HepG2 (cell line): ENCODE data around the gene ENG. TPM values are rescaled to one million over a fixed set of nuclear protein-coding genes. Genes with fewer than 3 reads are reported as not detected.

Experiments used
- ATAC-seq: fragments of 200-7000 bp; cut with Tn5 transposase; 3 replicates; pipeline ENCODE4 v1.9.1; 2020; ENCODE audit warnings: mild to moderate bottlenecking, moderate library complexity
- BruUV-seq: library from RNA; stranded (reverse); fragments of 400-500 nt; replicated peaks from 2 replicates; lab custom pipeline; 2021; lab: Mats Ljungman, UMichigan
- CTCF ChIA-PET: fragments of 300-600 bp; formaldehyde crosslinking; extraction: SDS; loops from one replicate; lab custom pipeline; 2021; ENCODE audit warnings: low total read pairs, inconsistent platforms, low intra/inter-chr PET ratio; lab: Yijun Ruan, JAX
- POLR2A ChIA-PET: fragments of 350-600 bp; sonication (Branson Sonifier 250); formaldehyde crosslinking; loops from one replicate; lab custom pipeline; 2020; ENCODE audit warnings: antibody characterized with exemption, inconsistent platforms; lab: Yijun Ruan, JAX
- DNase-seq: peaks from one replicate; pipeline ENCODE4 v3.0.0-alpha.2; 2015; ENCODE audit warnings: low spot score
- FAIRE-seq: peaks from 3 replicates; lab custom pipeline; 2011; peaks lifted over from hg19 to GRCh38; lab: Jason Lieb, UNC
- H2AFZ ChIP-seq: one replicate; pipeline ENCODE4 v1.6.1; 2011; ENCODE audit warnings: low read length, inconsistent platforms
- H3K27ac ChIP-seq: fragments of 300-600 bp; 3 replicates; pipeline ENCODE4 v1.8.0; 2011; ENCODE audit warnings: mixed run types, mild to moderate bottlenecking, mixed read lengths, low read length, inconsistent platforms; ENCODE audit not compliant: insufficient read depth; ENCODE audit errors: extremely low read length
- H3K27me3 ChIP-seq, 2 experiments: fragments of 200-600 bp in 1 of 2; 2 replicates in 1 of 2; 3 replicates in 1 of 2; pipeline versions ENCODE4 v1.6.0 to v1.8.0; 2011; ENCODE audit warnings: low read length in 2 of 2, mild to moderate bottlenecking in 2 of 2, moderate library complexity in 2 of 2, inconsistent platforms in 1 of 2; ENCODE audit not compliant: insufficient read depth in 2 of 2, control insufficient read depth in 1 of 2
- H3K36me3 ChIP-seq, 2 experiments: fragments of 200-600 bp in 1 of 2; replicated peaks in 1 of 2; 2 replicates in 1 of 2; 3 replicates in 1 of 2; pipeline versions ENCODE4 v1.5.1 to v1.8.0; 2011; ENCODE audit warnings: low read length in 2 of 2, inconsistent platforms in 1 of 2; ENCODE audit not compliant: insufficient read depth in 2 of 2, control insufficient read depth in 1 of 2
- H3K4me1 ChIP-seq: 2 replicates; pipeline ENCODE4 v1.5.1; 2012; ENCODE audit warnings: low read length, inconsistent platforms; ENCODE audit not compliant: insufficient read depth
- H3K4me2 ChIP-seq: 2 replicates; pipeline ENCODE4 v1.6.0; 2011; ENCODE audit warnings: low read depth, low read length, inconsistent platforms
- H3K4me3 ChIP-seq, 3 experiments: fragments of 200-600 bp in 1 of 3; sonication (generic), shearing (Covaris generic) in 1 of 3; replicated peaks in 1 of 3; 2 replicates each; pipeline ENCODE4 v1.5.1; 2011 to 2016; ENCODE audit warnings: low read length in 3 of 3, inconsistent platforms in 2 of 3, low read depth in 2 of 3, mild to moderate bottlenecking in 2 of 3, control low read depth in 1 of 3, mixed read lengths in 1 of 3; ENCODE audit not compliant: insufficient read depth in 1 of 3
- H3K79me2 ChIP-seq: one replicate; pipeline ENCODE4 v1.6.1; 2011; ENCODE audit warnings: low read length, inconsistent platforms; ENCODE audit not compliant: insufficient read depth
- H3K9ac ChIP-seq: 2 replicates; pipeline ENCODE4 v1.6.0; 2011; ENCODE audit warnings: mild to moderate bottlenecking, low read depth, low read length, inconsistent platforms; ENCODE audit not compliant: insufficient read depth
- H3K9me3 ChIP-seq: 2 replicates; pipeline ENCODE4 v1.5.1; 2012; ENCODE audit warnings: mild to moderate bottlenecking, low read length
- H4K20me1 ChIP-seq: 2 replicates; pipeline ENCODE4 v1.6.0; 2011; ENCODE audit warnings: inconsistent platforms, mild to moderate bottlenecking, low read length, moderate library complexity; ENCODE audit not compliant: insufficient read depth
- ARID4A ChIP-seq: sonication (generic); formaldehyde crosslinking; IDR thresholded peaks from 2 replicates; pipeline ENCODE4 v1.5.0; 2020; ENCODE audit warnings: mild to moderate bottlenecking, missing genetic modification reagents, borderline replicate concordance
- CENPBD1 ChIP-seq: sonication (generic); formaldehyde crosslinking; IDR thresholded peaks from 2 replicates; pipeline ENCODE4 v1.8.0; 2022; ENCODE audit warnings: missing genetic modification reagents, low read depth, mild to moderate bottlenecking, borderline replicate concordance
- CTCF ChIP-seq: sonication (generic); formaldehyde crosslinking; IDR thresholded peaks from 2 replicates; pipeline ENCODE4 v1.5.0; 2020; ENCODE audit warnings: mild to moderate bottlenecking, missing genetic modification reagents, moderate library complexity
- SMYD3 ChIP-seq: sonication (generic); formaldehyde crosslinking; IDR thresholded peaks from 2 replicates; pipeline ENCODE4 v1.8.1; 2023; ENCODE audit warnings: mild to moderate bottlenecking, missing genetic modification reagents
- ZBTB46 ChIP-seq: sonication (generic); formaldehyde crosslinking; IDR thresholded peaks from 2 replicates; pipeline ENCODE4 v1.4.0; 2020; ENCODE audit warnings: mild to moderate bottlenecking, missing genetic modification reagents, borderline replicate concordance
- ZNF720 ChIP-seq: sonication (generic); formaldehyde crosslinking; IDR thresholded peaks from 2 replicates; pipeline ENCODE4 v1.4.0; 2020; ENCODE audit warnings: missing genetic modification reagents
- WGBS: methylation state at CpG from one replicate; pipeline ENCODE4 v1.1.6; 2017; ENCODE audit warnings: low lambda C conversion rate; 5-methylcytosine and 5-hydroxymethylcytosine counted together
- in situ Hi-C: cut with HindIII; loops from 2 replicates; pipeline ENCODE4 v1.10.0; 2017; ENCODE audit warnings: low pct_unique_long_range_greater_than_20kb; ENCODE audit not compliant: extremely low pct_ligation_motif_present
- intact Hi-C: fragments of 100-400 bp; cut with micrococcal nuclease; formaldehyde crosslinking; loops from one replicate; pipeline ENCODE4 v1.10.0; 2022; ENCODE audit not compliant: unreplicated experiment
- polyA plus RNA-seq, 8 experiments: library from polyadenylated mRNA; depleted of rRNA in 3 of 8; stranded (reverse) in 7 of 8; unstranded in 1 of 8; fragments of >200 nt; fragmentation: Illumina TruSeq in 4 of 8; extraction: Trizol in 4 of 8; gene quantifications; 2 replicates each; pipeline versions ENCODE4 v1.2.1 to v1.2.3, GENCODE V29; 2011 to 2016; ENCODE audit warnings: low read depth in 4 of 8, missing spikeins in 1 of 8, mixed read lengths in 1 of 8; ENCODE audit not compliant: insufficient read depth in 1 of 8
- total RNA-seq, 5 experiments: library from RNA; depleted of rRNA; stranded (reverse); fragments of >200 nt; fragmentation: Illumina TruSeq; extraction: Trizol; gene quantifications; 2 replicates each; pipeline ENCODE4 v1.2.3, GENCODE V29; 2016; ENCODE audit warnings: low read depth in 1 of 5
- TF ChIP-seq, protein P1 (sequence below): sonication (generic); formaldehyde crosslinking; IDR thresholded peaks from 2 replicates; pipeline ENCODE4 v1.4.0; 2020; ENCODE audit warnings: missing genetic modification reagents
- TF ChIP-seq, protein P2 (sequence below): sonication (generic); formaldehyde crosslinking; IDR thresholded peaks from 2 replicates; pipeline ENCODE4 v1.4.0; 2020; ENCODE audit warnings: mild to moderate bottlenecking, missing genetic modification reagents

Gene ENG
- total and polyA plus RNA-seq, 2 of the 13 experiments (the other 11 are each of a cell fraction or from before 2014, with no cell fraction given): 0.02 to 1.1 TPM

- Histone ChIP-seq H3K79me2 (no peaks in the 10 kb centered on the region), H3K27ac (no peak overlapping the region), H2AFZ (no peak overlapping the region), H3K4me1 (peaks cover 82% of the 10 kb centered on the region), H3K27me3 (no peaks in the 10 kb centered on the region), H3K4me2 (peak overlapping the region; percentile 57), H3K9me3 (0 out of 2 replicates have a peak, but pooled peaks cover 7% of the 10 kb centered on the region), H3K36me3 (no peaks in the 10 kb centered on the region)
- ATAC-seq (peak; percentile 44), DNase-seq (no peak)
- intact Hi-C loops: no loop called here
- WGBS: 22% methylated on average over 4 of the region's 6 CpGs
- BruUV-seq: no TSS peak
- TF ChIP-seq CTCF (CRISPR knock-in tag): 0 out of 2 replicates have a peak, but pooled peaks have one; percentile 1
- no peak for TF ChIP-seq SMYD3 (CRISPR knock-in tag)
- TF ChIP-seq CENPBD1: no peak
- TF ChIP-seq, protein P1, sequence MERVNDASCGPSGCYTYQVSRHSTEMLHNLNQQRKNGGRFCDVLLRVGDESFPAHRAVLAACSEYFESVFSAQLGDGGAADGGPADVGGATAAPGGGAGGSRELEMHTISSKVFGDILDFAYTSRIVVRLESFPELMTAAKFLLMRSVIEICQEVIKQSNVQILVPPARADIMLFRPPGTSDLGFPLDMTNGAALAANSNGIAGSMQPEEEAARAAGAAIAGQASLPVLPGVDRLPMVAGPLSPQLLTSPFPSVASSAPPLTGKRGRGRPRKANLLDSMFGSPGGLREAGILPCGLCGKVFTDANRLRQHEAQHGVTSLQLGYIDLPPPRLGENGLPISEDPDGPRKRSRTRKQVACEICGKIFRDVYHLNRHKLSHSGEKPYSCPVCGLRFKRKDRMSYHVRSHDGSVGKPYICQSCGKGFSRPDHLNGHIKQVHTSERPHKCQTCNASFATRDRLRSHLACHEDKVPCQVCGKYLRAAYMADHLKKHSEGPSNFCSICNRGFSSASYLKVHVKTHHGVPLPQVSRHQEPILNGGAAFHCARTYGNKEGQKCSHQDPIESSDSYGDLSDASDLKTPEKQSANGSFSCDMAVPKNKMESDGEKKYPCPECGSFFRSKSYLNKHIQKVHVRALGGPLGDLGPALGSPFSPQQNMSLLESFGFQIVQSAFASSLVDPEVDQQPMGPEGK (CRISPR knock-in tag): no peak
- TF ChIP-seq, protein P2, sequence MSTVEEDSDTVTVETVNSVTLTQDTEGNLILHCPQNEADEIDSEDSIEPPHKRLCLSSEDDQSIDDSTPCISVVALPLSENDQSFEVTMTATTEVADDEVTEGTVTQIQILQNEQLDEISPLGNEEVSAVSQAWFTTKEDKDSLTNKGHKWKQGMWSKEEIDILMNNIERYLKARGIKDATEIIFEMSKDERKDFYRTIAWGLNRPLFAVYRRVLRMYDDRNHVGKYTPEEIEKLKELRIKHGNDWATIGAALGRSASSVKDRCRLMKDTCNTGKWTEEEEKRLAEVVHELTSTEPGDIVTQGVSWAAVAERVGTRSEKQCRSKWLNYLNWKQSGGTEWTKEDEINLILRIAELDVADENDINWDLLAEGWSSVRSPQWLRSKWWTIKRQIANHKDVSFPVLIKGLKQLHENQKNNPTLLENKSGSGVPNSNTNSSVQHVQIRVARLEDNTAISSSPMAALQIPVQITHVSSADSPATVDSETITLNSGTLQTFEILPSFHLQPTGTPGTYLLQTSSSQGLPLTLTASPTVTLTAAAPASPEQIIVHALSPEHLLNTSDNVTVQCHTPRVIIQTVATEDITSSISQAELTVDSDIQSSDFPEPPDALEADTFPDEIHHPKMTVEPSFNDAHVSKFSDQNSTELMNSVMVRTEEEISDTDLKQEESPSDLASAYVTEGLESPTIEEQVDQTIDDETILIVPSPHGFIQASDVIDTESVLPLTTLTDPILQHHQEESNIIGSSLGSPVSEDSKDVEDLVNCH (CRISPR knock-in tag): no peak
- TF ChIP-seq ARID4A: no peak
- TF ChIP-seq ZNF720: no peak
- TF ChIP-seq ZBTB46 (CRISPR knock-in tag): no peak
- TF ChIP-seq, all 625 proteins: peak for 1
- peak overlapping the region in 1 of 3 experiments; percentile 40; a peak in 1 of 6 replicates for H3K4me3 ChIP-seq
- in situ Hi-C loops: no loop called here
- ChIA-PET POLR2A (interaction anchor here (1.1 kb wide), 1 partner anchor 46 kb away, joined by 3 read pairs; no protein-coding TSS in a partner anchor), CTCF (no interaction called here)
- no peak for FAIRE-seq
- H3K9ac ChIP-seq: no peak overlapping the region
- no peaks in the 10 kb centered on the region for H4K20me1 ChIP-seq
Observed at GRCh38 chr9:127847178-127847510, 7.3 kb downstream of the ENG start.
